GM12872 (cell line): ENCODE data around the gene MYRIP.

ENCODE experiments used
- CTCF ChIP-seq: IDR thresholded peaks from 3 replicates; pipeline ENCODE4 v1.5.1; 2011; ENCODE audit warnings: low read depth, mild to moderate bottlenecking, low read length, moderate library complexity; ENCODE audit not compliant: insufficient read depth

Gene MYRIP

DNA sequence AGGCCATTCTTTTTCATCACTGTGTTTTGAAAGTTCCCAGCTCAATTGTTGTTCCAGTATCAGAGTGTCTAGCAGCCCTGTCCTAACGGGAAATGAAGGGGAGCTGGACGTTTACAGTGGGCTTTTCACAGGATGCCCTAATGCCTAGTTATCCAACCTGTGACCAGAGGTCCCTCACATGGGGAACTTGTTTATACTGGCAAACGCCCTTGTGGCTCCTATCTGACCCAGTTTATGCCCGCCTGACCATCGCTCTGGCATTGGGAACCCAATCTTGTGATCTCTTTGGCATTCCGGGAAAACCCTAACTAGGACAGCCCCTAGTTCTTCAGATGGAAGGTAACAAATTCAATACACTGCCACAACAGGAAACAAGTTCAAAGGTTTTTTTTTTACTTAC, 14.5 kb upstream of the MYRIP start:
- no peak for TF ChIP-seq CTCF

- TF ChIP-seq CTCF = no peak
Measured at GRCh38 chr3:39801216-39801615, 8.2 kb upstream of the MYRIP start.

- no peak for TF ChIP-seq CTCF
Measured at GRCh38 chr3:39803956-39804355, 5.5 kb upstream of the MYRIP start.

DNA sequence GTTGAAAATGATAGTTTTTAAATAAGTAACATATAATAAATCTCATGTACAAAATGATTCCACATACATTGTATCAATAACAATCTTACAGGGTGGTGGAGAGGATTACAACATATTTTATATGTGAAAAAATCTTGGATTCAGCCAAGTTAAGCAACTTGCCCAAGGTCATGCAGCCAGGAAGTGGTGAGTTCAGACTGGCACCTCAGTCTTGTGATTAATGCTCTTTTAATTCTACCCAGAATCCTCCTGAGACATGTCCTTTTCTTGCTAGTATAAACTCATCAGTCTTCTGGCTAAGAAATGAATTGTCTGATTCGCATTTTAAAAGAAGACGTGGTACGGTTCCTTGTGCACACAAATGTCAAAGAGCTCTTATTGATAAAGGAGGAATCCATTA, 4.5 kb upstream of the MYRIP start:
- TF ChIP-seq CTCF = no peak

- no peak for TF ChIP-seq CTCF
Measured at GRCh38 chr3:39805650-39806049, 3.8 kb upstream of the MYRIP start.

- TF ChIP-seq CTCF = no peak
Measured at GRCh38 chr3:39806820-39807219, 2.6 kb upstream of the MYRIP start.

- no peak for TF ChIP-seq CTCF
Measured at GRCh38 chr3:39808467-39809180, 785 bp upstream of the MYRIP start.
